Hepatocyte (in vitro differentiated cells): ENCODE data around the gene CSKMT. TPM values are rescaled to one million over a fixed set of nuclear protein-coding genes. Genes with fewer than 3 reads are reported as not detected.
"Not testable (repeated sequence)": the region's sequence is repeated elsewhere in the genome, so short reads cannot be mapped to it uniquely, and the experiment has no call there.

Experiments
- DNase-seq: peaks from one replicate; pipeline ENCODE4 v3.0.0-alpha.2; 2016; ENCODE audit warnings: low spot score
- H2AFZ ChIP-seq: fragments of 200-600 bp; sonication (generic); 2 replicates; pipeline ENCODE4 v1.6.0; 2016; ENCODE audit warnings: antibody characterized with exemption, mild to moderate bottlenecking
- H3K27ac ChIP-seq: fragments of 200-600 bp; sonication (generic); 2 replicates; pipeline ENCODE4 v1.5.1; 2016; ENCODE audit warnings: mild to moderate bottlenecking
- H3K27me3 ChIP-seq: fragments of 200-600 bp; sonication (generic); 2 replicates; pipeline ENCODE4 v1.6.1; 2016
- H3K36me3 ChIP-seq: fragments of 200-600 bp; sonication (generic); replicated peaks from 2 replicates; pipeline ENCODE4 v1.5.1; 2016; ENCODE audit warnings: low read depth; ENCODE audit not compliant: insufficient read depth
- H3K4me1 ChIP-seq: fragments of 200-600 bp; sonication (generic); 2 replicates; pipeline ENCODE4 v1.5.1; 2016; ENCODE audit warnings: mild to moderate bottlenecking, moderate library complexity; ENCODE audit not compliant: insufficient read depth
- H3K4me2 ChIP-seq: fragments of 200-600 bp; sonication (generic); 2 replicates; pipeline ENCODE4 v1.6.0; 2016
- H3K4me3 ChIP-seq: fragments of 200-600 bp; sonication (generic); 2 replicates; pipeline ENCODE4 v1.5.1; 2016; ENCODE audit warnings: mild to moderate bottlenecking
- H3K79me2 ChIP-seq: fragments of 200-600 bp; sonication (generic); 2 replicates; pipeline ENCODE4 v1.6.0; 2017; ENCODE audit warnings: mild to moderate bottlenecking
- H3K9me2 ChIP-seq: fragments of 200-600 bp; sonication (generic); replicated peaks from 2 replicates; pipeline ENCODE4 v1.6.0; 2017; ENCODE audit warnings: mild to moderate bottlenecking; ENCODE audit not compliant: insufficient read depth
- H3K9me3 ChIP-seq: fragments of 200-600 bp; sonication (generic); 2 replicates; pipeline ENCODE4 v1.5.1; 2016; ENCODE audit warnings: low read depth, mild to moderate bottlenecking
- H4K20me1 ChIP-seq: fragments of 200-600 bp; sonication (generic); 2 replicates; pipeline ENCODE4 v1.6.0; 2016; ENCODE audit warnings: mild to moderate bottlenecking; ENCODE audit not compliant: insufficient read depth, poor library complexity, severe bottlenecking
- EZH2 ChIP-seq: fragments of 200-600 bp; sonication (generic); IDR thresholded peaks from 2 replicates; pipeline ENCODE4 v1.6.1; 2016; ENCODE audit warnings: antibody characterized with exemption, mild to moderate bottlenecking, borderline replicate concordance
- EZH2phosphoT487 ChIP-seq: fragments of 200-600 bp; sonication (generic); IDR thresholded peaks from one replicate; pipeline ENCODE4 v1.6.1; 2018; ENCODE audit warnings: antibody characterized with exemption, mild to moderate bottlenecking, low read depth, moderate library complexity; ENCODE audit not compliant: unreplicated experiment, severe bottlenecking
- WGBS: methylation state at CpG from one replicate; pipeline ENCODE4 v1.1.6; 2016; ENCODE audit warnings: low lambda C conversion rate; ENCODE audit errors: missing lambda C conversion rate; 5-methylcytosine and 5-hydroxymethylcytosine counted together
- polyA plus RNA-seq: library from polyadenylated mRNA; unstranded; fragments of >200 nt; fragmentation: Nextera tagmentation; extraction: Ambion mirVana; gene quantifications from 2 replicates; pipeline ENCODE4 v1.2.1, GENCODE V29; 2016
- total RNA-seq: library from RNA; depleted of rRNA; stranded (reverse); fragments of >200 nt; gene quantifications from 2 replicates; pipeline ENCODE4 v1.2.3, GENCODE V29; 2014
- TF ChIP-seq, protein P1 (sequence below): fragments of 200-600 bp; sonication (generic); IDR thresholded peaks from 2 replicates; pipeline ENCODE4 v1.5.1; 2016; ENCODE audit warnings: antibody characterized with exemption, mild to moderate bottlenecking; ENCODE audit not compliant: poor library complexity

Gene CSKMT
- total and polyA plus RNA-seq, 2 experiments from 2014 or later, result 5.7 to 22.5 TPM

- TF ChIP-seq EZH2, result no peak
- no peak for TF ChIP-seq EZH2phosphoT487
- TF ChIP-seq, protein P1, sequence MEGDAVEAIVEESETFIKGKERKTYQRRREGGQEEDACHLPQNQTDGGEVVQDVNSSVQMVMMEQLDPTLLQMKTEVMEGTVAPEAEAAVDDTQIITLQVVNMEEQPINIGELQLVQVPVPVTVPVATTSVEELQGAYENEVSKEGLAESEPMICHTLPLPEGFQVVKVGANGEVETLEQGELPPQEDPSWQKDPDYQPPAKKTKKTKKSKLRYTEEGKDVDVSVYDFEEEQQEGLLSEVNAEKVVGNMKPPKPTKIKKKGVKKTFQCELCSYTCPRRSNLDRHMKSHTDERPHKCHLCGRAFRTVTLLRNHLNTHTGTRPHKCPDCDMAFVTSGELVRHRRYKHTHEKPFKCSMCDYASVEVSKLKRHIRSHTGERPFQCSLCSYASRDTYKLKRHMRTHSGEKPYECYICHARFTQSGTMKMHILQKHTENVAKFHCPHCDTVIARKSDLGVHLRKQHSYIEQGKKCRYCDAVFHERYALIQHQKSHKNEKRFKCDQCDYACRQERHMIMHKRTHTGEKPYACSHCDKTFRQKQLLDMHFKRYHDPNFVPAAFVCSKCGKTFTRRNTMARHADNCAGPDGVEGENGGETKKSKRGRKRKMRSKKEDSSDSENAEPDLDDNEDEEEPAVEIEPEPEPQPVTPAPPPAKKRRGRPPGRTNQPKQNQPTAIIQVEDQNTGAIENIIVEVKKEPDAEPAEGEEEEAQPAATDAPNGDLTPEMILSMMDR, result no peak
- DNase-seq, result no peak
- H3K4me2 ChIP-seq, result no peak overlapping the region
- H3K9me3 ChIP-seq, result no peaks in the 10 kb centered on the region
- H3K36me3 ChIP-seq, result no peaks in the 10 kb centered on the region
- H3K9me2 ChIP-seq, result no peaks in the 10 kb centered on the region
- H3K4me3 ChIP-seq, result no peak overlapping the region
- H2AFZ ChIP-seq, result no peak overlapping the region
- peaks cover 56% of the 10 kb centered on the region for H3K79me2 ChIP-seq
- peaks cover 4% of the 10 kb centered on the region for H3K4me1 ChIP-seq
- WGBS, result 99% methylated on average over 24 of the region's 24 CpGs
- H3K27me3 ChIP-seq, result no peaks in the 10 kb centered on the region
- H3K27ac ChIP-seq, result no peak overlapping the region
- H4K20me1 ChIP-seq, result no peaks in the 10 kb centered on the region
Observed at GRCh38 chr11:62648185-62648966, 16.7 kb upstream of the CSKMT start.

DNA sequence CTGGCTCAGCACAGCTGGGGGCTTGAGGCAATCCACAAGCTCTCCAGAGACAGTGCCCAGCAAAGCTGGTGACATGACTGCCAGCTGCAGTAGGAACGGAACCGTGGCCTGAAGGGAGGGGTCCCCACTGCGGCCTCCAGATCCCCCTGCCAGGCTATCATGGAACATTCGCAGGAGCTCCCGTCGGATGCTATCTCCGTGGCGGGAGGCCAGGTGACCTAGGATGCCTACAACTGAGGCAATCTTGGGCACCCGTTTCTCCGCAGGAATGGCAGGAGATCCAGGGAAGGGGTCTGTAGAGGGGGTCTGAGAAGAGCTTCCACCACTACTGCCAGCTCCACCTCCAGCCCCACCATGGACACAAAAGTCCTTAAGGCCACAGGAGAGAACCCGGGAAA lies 16.1 kb upstream of the CSKMT start:
- H3K4me2 ChIP-seq, result no peak overlapping the region
- H3K36me3 ChIP-seq, result no peaks in the 10 kb centered on the region
- TF ChIP-seq EZH2phosphoT487, result no peak
- TF ChIP-seq, protein P1, result no peak
- TF ChIP-seq EZH2, result no peak
- H3K79me2 ChIP-seq, result peaks cover 50% of the 10 kb centered on the region
- no peaks in the 10 kb centered on the region for H3K9me2 ChIP-seq
- no peak overlapping the region for H3K4me3 ChIP-seq
- no peak for DNase-seq
- no peak overlapping the region for H2AFZ ChIP-seq
- H3K4me1 ChIP-seq, result peaks cover 4% of the 10 kb centered on the region
- H3K27me3 ChIP-seq, result no peaks in the 10 kb centered on the region
- no peaks in the 10 kb centered on the region for H3K9me3 ChIP-seq
- no peak overlapping the region for H3K27ac ChIP-seq
- H4K20me1 ChIP-seq, result no peaks in the 10 kb centered on the region
- WGBS, result 98% methylated on average over 11 of the region's 11 CpGs

DNA sequence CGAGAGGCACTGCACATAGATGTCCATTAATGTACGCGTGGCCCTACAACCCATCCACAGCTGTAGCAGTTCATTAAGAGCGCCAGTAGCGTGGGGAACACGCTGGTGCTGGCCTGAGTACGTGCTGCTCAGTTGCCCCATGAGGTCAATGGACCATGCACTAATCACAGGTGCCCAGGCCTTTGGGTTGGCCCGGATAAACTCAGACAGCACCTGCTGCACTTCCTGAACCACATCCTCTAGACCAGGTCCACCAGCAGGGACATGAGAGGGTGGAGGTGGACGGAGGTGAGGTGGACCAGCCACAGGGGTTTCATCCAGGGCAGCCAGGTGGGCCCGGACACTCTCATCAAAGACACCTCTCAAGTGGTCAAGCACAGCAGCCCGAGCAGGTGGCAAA lies 15.6 kb upstream of the CSKMT start:
- Histone ChIP-seq H3K9me3 (no peaks in the 10 kb centered on the region), H3K79me2 (peaks cover 45% of the 10 kb centered on the region), H3K27ac (no peak overlapping the region), H3K4me3 (no peak overlapping the region), H3K4me2 (no peak overlapping the region), H4K20me1 (no peaks in the 10 kb centered on the region), H3K4me1 (peaks cover 4% of the 10 kb centered on the region), H3K27me3 (no peaks in the 10 kb centered on the region), H3K9me2 (no peaks in the 10 kb centered on the region), H2AFZ (no peak overlapping the region), H3K36me3 (no peaks in the 10 kb centered on the region)
- WGBS, result 96% methylated on average over 11 of the region's 11 CpGs
- TF ChIP-seq, protein P1, result no peak
- TF ChIP-seq EZH2phosphoT487 (no peak), EZH2 (no peak)
- DNase-seq, result no peak

DNA sequence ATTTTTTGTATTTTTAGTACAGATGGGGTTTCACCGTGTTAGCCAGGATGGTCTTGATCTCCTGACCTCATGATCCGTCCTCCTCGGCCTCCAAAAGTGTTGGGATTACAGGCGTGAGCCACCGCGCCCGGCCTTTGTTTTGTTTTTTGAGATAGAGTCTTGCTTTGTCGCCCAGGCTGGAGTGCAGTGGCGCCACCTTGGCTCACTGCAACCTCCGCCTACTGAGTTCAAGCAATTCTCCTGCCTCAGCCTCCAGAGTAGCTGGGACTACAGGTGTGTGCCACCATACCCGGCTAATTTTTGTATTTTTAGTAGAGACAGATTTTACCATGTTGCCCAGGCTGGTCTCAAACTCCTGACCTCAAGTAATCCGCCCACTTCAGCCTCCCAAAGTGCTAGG lies 14.8 kb upstream of the CSKMT start:
- 93% methylated on average over 12 of the region's 12 CpGs for WGBS
- peaks cover 37% of the 10 kb centered on the region for H3K79me2 ChIP-seq
- H3K27me3 ChIP-seq, H3K4me2 ChIP-seq, H4K20me1 ChIP-seq, H2AFZ ChIP-seq, H3K4me1 ChIP-seq, H3K4me3 ChIP-seq, DNase-seq, H3K27ac ChIP-seq, H3K36me3 ChIP-seq, H3K9me3 ChIP-seq, H3K9me2 ChIP-seq: not testable (repeated sequence)
